GM12874 (cell line): ENCODE measurements around the gene TUB.

Experiments
- TF ChIP-seq, protein P1 (sequence below): IDR thresholded peaks from 2 replicates; pipeline ENCODE4 v1.5.1; 2011; ENCODE audit warnings: low read depth, mild to moderate bottlenecking, control low read depth, low read length, moderate library complexity; ENCODE audit not compliant: insufficient read depth

TUB gene

GRCh38 chr11:8060146-8060719 lies 20.8 kb upstream of the TUB start:
- TF ChIP-seq, protein P1, sequence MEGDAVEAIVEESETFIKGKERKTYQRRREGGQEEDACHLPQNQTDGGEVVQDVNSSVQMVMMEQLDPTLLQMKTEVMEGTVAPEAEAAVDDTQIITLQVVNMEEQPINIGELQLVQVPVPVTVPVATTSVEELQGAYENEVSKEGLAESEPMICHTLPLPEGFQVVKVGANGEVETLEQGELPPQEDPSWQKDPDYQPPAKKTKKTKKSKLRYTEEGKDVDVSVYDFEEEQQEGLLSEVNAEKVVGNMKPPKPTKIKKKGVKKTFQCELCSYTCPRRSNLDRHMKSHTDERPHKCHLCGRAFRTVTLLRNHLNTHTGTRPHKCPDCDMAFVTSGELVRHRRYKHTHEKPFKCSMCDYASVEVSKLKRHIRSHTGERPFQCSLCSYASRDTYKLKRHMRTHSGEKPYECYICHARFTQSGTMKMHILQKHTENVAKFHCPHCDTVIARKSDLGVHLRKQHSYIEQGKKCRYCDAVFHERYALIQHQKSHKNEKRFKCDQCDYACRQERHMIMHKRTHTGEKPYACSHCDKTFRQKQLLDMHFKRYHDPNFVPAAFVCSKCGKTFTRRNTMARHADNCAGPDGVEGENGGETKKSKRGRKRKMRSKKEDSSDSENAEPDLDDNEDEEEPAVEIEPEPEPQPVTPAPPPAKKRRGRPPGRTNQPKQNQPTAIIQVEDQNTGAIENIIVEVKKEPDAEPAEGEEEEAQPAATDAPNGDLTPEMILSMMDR = no peak

GRCh38 chr11:8060801-8061554 lies 20.0 kb upstream of the TUB start:
- TF ChIP-seq, protein P1 = no peak

- TF ChIP-seq, protein P1 = no peak
These were observed 19.2 kb upstream of the TUB start for GRCh38 chr11:8061555-8062428.

- TF ChIP-seq, protein P1 = no peak
These were observed 18.2 kb upstream of the TUB start for GRCh38 chr11:8062781-8063257.

GRCh38 chr11:8063324-8063723 lies 17.7 kb upstream of the TUB start:
- TF ChIP-seq, protein P1 = no peak

DNA sequence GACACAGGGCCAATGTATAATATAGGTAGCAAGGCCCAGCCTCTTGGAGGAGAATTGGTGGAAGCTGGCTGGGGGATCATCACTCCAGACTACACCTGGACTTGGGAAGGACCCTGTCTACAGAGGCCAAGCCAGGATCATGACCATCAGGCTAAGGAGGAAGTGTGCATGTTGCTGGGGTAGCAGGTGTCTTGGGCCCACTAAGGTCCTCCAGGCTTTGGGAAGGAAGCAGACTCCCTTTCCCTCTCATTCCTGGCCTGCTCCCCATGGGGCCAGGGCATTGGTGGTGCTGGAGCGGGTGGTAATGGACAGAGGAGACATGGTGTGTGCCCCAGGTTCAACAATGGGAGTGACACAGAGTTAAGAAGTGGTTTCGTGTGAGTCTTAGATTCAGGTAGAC lies 16.0 kb upstream of the TUB start:
- TF ChIP-seq, protein P1 = no peak
